ENCODE measurements around the gene SLC35G2. TPM values are rescaled to one million over a fixed set of nuclear protein-coding genes. Genes with fewer than 3 reads are reported as not detected.

The SLC35G2 gene
- total RNA-seq, 1 experiment from 2014 or later = 6.6 TPM

GRCh38 chr3:136804141-136804540 is 14.8 kb upstream of the SLC35G2 start:
- H4K8ac ChIP-seq (replicated peaks; ENCODE audit: insufficient read length, low read depth, low read length) = no peak overlapping the region
- no peaks in the 10 kb centered on the region for H3K79me1 ChIP-seq (ENCODE audit: insufficient read depth, low read depth, low read length, poor library complexity, severe bottlenecking)
- H3K4ac ChIP-seq (ENCODE audit: low read depth, low read length) = no peak overlapping the region
- no peak overlapping the region for H2BK20ac ChIP-seq (ENCODE audit: low read depth, low read length, poor library complexity, severe bottlenecking)
- H2BK120ac ChIP-seq (ENCODE audit: low read depth, low read length, poor library complexity, severe bottlenecking) = no peak overlapping the region
- no peak overlapping the region for H2BK5ac ChIP-seq (ENCODE audit: insufficient read length, low read length)
- no peak overlapping the region for H3T11ph ChIP-seq (ENCODE audit: low read length)
- no peaks in the 10 kb centered on the region for H3K4me1 ChIP-seq (ENCODE audit: insufficient read depth, low read length)
- H4K5ac ChIP-seq (ENCODE audit: insufficient read length, low read depth, low read length) = no peak overlapping the region
- H2AFZ ChIP-seq (ENCODE audit: low read length) = no peak overlapping the region
- H3K23ac ChIP-seq (ENCODE audit: insufficient read length, low read depth, low read length) = no peak overlapping the region
- no peak for TF ChIP-seq CTCF (conservative IDR thresholded peaks at IDR 0.05)
- Mint-ChIP-seq H3K27ac (no peak overlapping the region), H3K4me3 (no peak overlapping the region), H3K9me3 (no peaks in the 10 kb centered on the region), H3K4me1 (peaks cover 0 to 6% of the 10 kb centered on the region in 2 experiments; a peak in 2 of 4 replicates), H3K36me3 (ENCODE audit: insufficient read depth in 1 of 3, low read depth in 3 of 3) (no peaks in the 10 kb centered on the region), H3K27me3 (ENCODE audit: low read depth) (0 out of 2 replicates have a peak, but pooled peaks cover 2% of the 10 kb centered on the region)
- H3K23me2 ChIP-seq (ENCODE audit: insufficient read length, low read depth, low read length, poor library complexity, severe bottlenecking) = no peaks in the 10 kb centered on the region
- H3K4me2 ChIP-seq (ENCODE audit: insufficient read depth, insufficient read length, low read length) = no peak overlapping the region
- H3K79me2 ChIP-seq (ENCODE audit: insufficient read depth, low read length) = no peaks in the 10 kb centered on the region
- H2AK5ac ChIP-seq (ENCODE audit: insufficient read length, low read length) = no peak overlapping the region
- no peaks in the 10 kb centered on the region for H4K20me1 ChIP-seq (ENCODE audit: control insufficient read depth, insufficient read depth, insufficient read length)
- H3K18ac ChIP-seq (ENCODE audit: insufficient read length, low read depth, low read length) = no peak overlapping the region
- no peaks in the 10 kb centered on the region for H3K9me3 ChIP-seq (ENCODE audit: control insufficient read depth, low read depth, low read length)
- no peak overlapping the region for H3K56ac ChIP-seq (ENCODE audit: insufficient read length, low read depth, low read length)
- H2BK15ac ChIP-seq (ENCODE audit: low read depth, low read length) = no peak overlapping the region
- H2BK12ac ChIP-seq (ENCODE audit: insufficient read length, low read depth, low read length) = no peak overlapping the region
- H4K91ac ChIP-seq (ENCODE audit: insufficient read length, low read depth, low read length) = no peak overlapping the region
- no peak for DNase-seq
- no CpG with 5 or more reads among the region's 4 CpGs for WGBS (ENCODE audit: extremely low coverage, insufficient read length, low lambda C conversion rate)
- no peak overlapping the region for H3K9ac ChIP-seq (ENCODE audit: extremely low read depth, insufficient read length, low read length)
- H3K14ac ChIP-seq (ENCODE audit: insufficient read depth, low read length) = no peak overlapping the region
- H3K27me3 ChIP-seq (ENCODE audit: insufficient read depth, low read length) = no peaks in the 10 kb centered on the region
- H3K27ac ChIP-seq (ENCODE audit: insufficient read length, low read depth, low read length) = no peak overlapping the region

Measured in H9 (cell line).